Epithelial cell of proximal tubule (primary cell): ENCODE data around the gene NAGS. TPM values are rescaled to one million over a fixed set of nuclear protein-coding genes. Genes with fewer than 3 reads are reported as not detected.
"Not testable (repeated sequence)": the region's sequence is repeated elsewhere in the genome, so short reads cannot be mapped to it uniquely, and the experiment has no call there.

Experiments used
- DNase-seq: peaks from one replicate; pipeline ENCODE4 v3.0.0-alpha.2; 2011; ENCODE audit warnings: low read depth
- H3K4me3 ChIP-seq: 2 replicates; pipeline ENCODE4 v1.5.1; 2011; ENCODE audit warnings: low read depth, mild to moderate bottlenecking, low read length
- CTCF ChIP-seq: conservative IDR thresholded peaks from 2 replicates; pipeline ENCODE4 v1.5.1; 2012; ENCODE audit warnings: low read depth, mild to moderate bottlenecking, low read length
- total RNA-seq: library from RNA; depleted of rRNA; stranded (reverse); fragments of >200 nt; gene quantifications from 2 replicates; pipeline ENCODE4 v1.2.3, GENCODE V29; 2015

Gene NAGS
- total RNA-seq, 1 donor from 2014 or later: 14.1 TPM

GRCh38 chr17:43967251-43967875 lies 37.1 kb upstream of the NAGS start:
- no peak for TF ChIP-seq CTCF
- no peak for DNase-seq
- no peak overlapping the region for H3K4me3 ChIP-seq

- no peak for DNase-seq
- TF ChIP-seq CTCF: no peak
- no peak overlapping the region for H3K4me3 ChIP-seq
These were observed 34.1 kb upstream of the NAGS start for GRCh38 chr17:43970366-43970765.

GRCh38 chr17:43971436-43971835 lies 33.0 kb upstream of the NAGS start:
- not testable (repeated sequence) for DNase-seq, H3K4me3 ChIP-seq

- DNase-seq, H3K4me3 ChIP-seq: not testable (repeated sequence)
These were observed 31.8 kb upstream of the NAGS start for GRCh38 chr17:43972444-43973212.

GRCh38 chr17:43974382-43975266 lies 29.8 kb upstream of the NAGS start:
- no peak overlapping the region for H3K4me3 ChIP-seq
- DNase-seq: no peak
- no peak for TF ChIP-seq CTCF

- no peak for DNase-seq
- no peak for TF ChIP-seq CTCF
- no peak overlapping the region for H3K4me3 ChIP-seq
These were observed 28.5 kb upstream of the NAGS start for GRCh38 chr17:43975898-43976297.

- no peak overlapping the region for H3K4me3 ChIP-seq
- no peak for DNase-seq
- TF ChIP-seq CTCF: no peak
These were observed 27.2 kb upstream of the NAGS start for GRCh38 chr17:43976963-43977837.
